Ramos (cell line): ENCODE data around the gene SMDT1.

Experiments used
- in situ Hi-C: fragments of 300-500 bp; cut with MboI; formaldehyde crosslinking; loops from one replicate; pipeline ENCODE4 v1.14.3; 2022; ENCODE audit warnings: low sequenced_read_pairs; ENCODE audit not compliant: unreplicated experiment

Gene SMDT1, protein sequence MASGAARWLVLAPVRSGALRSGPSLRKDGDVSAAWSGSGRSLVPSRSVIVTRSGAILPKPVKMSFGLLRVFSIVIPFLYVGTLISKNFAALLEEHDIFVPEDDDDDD

DNA sequence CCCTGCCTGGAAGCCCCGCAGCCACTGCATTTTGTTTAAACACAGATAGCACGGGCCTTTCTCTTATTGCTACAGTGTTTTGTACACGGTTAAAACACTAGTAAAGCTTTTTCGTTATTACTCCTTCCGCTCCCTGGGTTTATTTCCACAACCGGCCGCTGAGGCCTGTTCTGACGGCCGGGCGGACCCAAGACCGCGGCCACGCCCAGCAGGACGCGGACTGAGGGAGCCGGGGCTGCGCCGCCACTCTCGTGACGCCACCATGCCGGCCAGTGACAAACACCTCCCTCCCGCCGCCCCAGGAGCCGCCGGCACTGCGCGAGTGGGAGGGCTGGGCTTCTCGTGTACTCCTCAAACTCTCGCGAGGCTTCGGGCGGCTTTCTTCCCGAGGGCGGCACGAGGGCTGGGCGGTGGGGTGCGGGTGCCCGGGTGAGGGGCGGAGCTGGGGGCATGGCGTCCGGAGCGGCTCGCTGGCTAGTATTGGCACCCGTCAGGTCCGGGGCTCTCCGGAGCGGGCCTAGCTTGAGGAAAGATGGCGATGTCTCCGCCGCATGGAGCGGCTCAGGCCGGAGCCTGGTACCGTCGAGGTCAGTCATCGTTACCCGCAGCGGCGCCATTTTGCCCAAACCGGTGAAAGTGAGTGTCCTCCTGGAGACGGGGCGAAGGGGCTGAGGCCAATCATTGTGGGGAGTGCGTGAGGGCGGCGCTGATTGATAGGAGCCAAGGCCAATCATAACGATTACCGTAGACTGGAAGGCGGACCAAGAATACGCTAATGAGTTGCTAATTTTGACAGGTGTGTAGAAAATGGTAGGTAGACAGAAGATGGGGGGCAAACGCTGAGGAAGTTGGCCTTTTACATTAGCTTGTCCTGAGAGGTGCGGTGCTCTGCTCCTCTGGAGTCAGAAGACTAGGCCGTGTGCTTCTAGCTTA is at the start of gene SMDT1:
Gene SMDT1 (plus strand): TSS at position 382 of the 933 bp plus-strand sequence. CDS start 69 bp downstream, at position 451.
- in situ Hi-C loops: loop anchor here (25.0 kb wide), 1 partner anchor 267 kb away; the partner anchor contains the start of gene CCDC134

DNA sequence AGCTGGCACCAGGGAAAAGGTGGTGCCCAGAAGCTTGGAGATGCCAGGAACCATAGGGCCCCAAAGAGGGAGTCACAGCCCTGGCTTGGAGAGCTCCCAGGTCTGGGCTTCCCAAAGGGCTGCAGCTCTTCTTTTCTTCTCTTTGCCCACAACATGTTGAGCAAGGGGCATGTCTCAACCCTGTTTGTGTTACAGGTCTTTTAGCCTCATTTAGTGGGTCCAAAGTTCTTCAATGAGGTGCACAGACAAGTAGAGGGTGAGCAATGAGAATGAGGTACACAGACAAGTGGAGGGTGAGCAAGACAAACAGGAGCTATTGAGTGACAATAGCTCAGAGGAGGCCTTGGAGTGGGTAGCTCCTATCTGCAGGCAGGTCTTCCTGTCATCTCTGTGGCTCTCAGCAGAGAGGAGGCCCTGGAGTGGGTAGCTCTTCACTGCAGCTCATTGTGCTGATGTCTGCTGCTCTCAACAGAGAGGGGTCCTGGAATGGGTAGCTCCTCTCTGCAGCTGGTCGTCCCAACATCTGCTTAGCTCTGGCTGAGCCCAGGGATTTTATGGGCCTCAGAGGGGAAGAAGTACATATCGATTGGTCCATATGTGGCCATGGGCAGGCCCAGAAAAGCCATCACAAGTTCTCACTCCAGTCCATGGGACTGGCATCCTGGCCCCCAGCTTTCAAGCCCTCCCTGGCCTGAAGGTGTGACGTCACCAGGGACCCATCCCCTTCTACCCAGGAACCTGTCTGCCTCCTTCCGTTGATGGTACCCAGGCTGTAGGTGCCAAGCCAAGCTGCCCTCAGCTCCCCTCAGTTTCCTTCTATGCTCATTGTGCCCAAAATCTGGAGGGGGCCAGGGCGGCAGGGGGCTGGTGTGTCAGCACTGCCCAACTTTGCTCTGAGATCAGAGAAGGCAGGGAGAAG is 46.0 kb upstream of the SMDT1 start:
- in situ Hi-C loops: no loop called here

DNA sequence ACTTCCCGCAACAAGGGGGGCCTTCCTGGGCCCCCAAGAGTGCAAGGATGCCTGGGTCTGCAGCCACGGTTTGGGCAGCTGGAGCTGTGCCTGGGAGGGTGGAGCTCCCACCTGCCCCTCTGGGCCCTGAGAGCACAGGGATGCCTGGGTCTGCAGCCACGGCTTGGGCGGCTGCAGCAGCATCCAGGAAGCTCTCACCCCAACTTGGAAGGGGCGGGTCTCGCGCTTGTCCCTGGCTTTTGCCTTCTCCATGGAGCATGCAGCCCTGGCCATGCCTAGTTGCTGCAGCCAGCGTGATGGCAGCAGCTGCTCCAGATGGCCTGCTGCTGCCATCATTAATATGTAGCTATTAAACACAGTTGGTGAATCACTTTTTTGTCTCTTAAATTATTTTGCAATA is 44.2 kb upstream of the SMDT1 start:
- in situ Hi-C loops: no loop called here

DNA sequence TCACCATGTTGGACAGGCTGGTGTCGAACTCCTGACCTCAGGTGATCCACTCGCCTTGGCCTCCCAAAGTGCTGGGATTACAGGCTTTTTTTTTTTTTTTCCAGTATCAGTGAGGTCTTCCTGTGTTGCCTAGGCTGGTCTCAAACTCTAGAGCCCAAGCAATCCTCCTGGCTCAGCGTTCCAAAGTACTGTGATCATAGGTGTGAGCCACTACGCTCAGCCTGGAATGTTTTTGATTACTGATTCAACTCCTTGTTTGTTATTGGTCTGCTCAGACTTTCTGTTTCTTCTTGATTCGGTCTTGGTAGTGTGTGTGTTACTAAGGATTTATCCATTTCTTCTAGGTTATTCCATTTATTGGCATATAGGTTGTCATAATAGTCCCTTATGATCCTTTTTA is 40.2 kb upstream of the SMDT1 start:
- in situ Hi-C loops: no loop called here

DNA sequence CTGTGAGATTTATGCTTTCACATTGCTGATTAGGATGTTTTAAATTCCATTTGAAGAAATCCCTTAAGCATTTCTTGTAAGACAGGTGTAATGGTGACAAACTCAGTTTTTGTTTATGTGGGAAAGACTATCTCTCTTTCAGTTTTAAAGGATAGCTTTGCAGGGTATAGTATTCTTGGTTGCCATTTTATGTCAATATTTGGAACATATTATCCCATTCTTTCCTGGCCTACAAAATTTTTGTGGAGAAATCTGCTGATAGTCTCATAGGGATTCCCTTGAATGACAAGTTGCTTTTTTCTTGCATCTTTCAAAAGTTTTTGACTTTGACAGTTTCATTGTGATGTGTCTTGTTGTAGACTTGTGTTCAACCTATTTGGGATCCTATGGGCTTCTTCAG is 37.7 kb upstream of the SMDT1 start:
- in situ Hi-C loops: no loop called here

DNA sequence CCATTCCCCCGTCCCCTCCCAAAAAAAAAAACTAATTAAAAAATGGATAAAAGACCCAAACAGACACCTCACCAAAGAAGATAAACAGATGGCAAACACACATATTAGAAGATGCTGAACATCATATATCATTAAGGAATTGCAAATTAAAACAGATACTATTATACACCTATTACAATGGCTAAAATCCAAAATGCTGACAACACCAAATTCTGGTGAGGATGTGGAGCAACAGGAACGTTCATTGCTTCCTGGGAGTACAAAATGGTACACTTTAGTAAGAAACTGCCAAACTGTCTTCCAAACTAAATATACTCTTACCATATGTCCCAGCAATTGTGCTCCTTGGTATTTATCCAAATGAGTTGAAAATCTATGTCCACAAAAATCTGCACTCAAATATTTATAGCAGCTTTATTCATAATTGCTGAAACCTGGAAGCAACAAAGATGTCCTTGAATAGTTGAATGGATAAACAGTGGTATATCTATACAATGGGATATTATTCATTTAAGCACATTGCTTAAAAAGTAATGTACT is 28.8 kb upstream of the SMDT1 start:
- in situ Hi-C loops: no loop called here

DNA sequence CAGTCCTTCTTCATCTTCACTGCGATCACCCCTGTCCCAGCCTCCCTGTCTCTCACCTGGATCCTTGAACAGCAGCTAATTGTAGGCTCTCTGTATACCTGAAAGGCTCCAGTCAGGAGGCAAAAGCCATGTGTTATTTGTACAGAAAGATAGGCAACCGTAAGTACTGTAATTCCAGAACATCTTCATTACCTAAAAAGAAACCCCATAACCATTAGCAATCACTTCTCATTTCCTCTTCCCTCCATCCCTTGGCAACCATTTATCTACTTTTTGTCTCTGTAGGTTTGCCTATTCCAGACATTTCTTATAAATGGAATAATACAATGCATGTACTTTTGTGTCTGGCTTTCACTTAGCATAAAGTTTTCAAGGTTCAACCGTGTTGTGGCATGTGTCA is 26.7 kb upstream of the SMDT1 start:
- in situ Hi-C loops: no loop called here

DNA sequence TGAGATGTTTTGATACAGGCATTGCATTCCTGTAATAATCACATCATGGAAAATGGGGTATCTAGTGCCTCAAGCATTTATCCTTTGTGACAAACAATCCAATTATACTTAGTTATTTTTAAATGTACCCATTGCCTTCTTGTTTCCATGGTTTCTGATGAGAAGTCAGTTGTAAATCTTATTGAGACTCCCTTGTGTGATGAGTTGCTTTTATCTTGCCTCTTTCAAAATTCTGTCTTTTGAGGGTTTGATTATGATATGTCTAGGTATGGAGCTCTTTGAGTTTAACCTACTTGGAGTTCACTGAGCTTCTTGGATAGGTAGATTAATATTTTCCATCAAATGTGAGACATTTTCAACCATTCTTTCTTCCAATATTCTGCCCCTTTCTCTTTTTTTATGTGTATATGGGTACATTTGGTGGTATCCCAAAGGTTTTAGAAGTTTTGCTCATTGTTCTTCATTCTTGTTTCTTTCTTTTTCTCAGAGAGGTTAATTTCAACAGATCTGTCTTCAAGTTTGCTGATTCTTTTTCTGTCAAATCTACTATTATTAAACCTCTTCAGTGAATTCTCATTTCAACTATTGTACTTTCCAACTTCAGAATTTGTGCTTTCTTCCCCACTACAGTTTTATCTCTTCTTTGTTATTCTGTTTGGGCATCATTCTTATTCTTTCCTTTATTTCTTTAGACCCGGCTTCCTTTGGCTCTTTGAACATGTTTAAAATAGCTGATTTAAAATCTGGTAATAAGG is 22.6 kb upstream of the SMDT1 start:
- in situ Hi-C loops: no loop called here

DNA sequence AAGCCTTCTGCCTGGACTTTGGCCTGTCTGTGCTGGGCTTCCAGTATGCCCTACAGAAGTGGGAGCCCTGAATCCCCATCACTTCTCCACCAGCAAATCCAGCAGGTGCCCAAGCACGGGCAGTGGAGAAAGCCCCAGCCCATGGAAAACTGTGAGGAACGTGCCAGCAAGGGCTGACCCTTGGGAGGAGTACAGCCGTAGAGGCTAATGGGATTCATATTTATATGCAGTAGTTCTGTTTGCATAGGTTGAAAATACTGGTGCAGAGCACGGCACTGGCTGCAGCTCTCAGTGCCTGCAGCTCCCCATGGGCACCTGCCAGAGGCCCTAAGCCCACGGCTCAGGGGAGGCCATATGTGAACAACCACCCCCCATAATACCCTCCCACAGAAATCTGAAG is 19.0 kb upstream of the SMDT1 start:
- in situ Hi-C loops: no loop called here

DNA sequence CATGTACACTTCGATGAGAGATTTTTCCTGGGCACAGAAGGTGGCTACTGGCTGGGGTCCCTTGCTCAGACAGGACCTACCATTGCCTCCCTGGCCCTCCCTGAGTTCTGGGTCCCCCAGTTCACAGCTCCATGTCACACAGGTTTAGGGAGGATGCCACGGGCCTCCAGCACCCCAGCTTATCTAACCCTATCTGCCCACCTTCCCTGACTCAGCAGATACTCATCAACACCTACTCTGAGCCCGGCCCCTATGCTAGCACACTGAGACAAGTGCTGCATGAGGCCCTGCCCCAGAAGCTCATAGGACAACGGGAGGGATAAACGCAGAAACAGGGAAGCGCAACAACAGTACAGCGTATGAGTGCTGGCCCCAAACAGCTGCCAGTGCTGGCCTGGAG is 18.5 kb upstream of the SMDT1 start:
- in situ Hi-C loops: no loop called here

DNA sequence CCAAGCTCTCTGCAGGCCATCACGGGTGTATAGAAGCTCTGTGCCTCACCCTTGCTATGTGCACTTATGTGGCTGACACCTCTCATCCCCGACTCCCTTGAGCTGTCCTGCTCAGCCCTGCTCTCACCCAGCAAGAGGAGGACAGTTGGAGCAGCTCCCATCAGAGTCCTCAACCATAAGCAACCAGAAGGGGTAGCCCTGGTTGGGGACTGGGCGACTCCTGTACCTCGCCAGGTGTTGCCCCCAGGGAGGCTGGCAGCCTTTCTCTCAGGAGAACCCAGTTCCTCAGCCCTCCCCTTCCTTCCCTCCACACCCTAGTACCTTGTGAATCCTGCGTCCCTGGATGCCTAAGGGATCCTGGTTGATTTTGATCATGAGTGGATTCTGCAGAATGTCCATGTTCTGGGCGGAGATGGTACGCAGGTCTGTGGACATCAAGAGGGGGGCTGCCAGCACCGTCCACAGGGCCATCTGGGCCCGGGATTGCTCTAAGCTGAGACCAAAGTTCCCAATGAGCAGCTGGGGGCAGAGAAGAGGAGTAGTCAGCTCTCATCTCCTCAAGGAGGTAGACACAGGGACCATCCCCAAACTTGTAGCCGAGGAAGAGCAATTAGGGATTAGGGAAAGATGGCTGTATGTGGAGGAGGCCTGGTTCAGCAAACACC is 16.9 kb upstream of the SMDT1 start:
- in situ Hi-C loops: no loop called here

DNA sequence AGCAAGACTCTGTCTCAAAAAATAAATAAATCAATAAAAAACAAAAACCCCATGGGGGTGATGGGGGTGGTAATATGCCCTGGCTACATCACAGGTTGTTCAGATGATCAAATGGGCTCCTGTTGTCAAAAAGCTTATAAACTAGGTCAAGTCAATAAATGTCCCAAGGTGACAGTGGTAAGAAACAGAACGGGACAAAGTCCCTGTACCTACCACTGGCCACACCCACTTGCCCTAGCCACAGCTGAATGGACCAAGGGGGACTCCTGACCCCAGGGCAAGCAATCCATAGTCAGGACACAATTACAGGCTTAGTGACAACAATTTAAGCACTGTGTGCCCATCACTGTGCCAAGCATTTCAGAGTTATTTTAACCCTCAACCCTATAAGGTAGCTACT is 14.9 kb upstream of the SMDT1 start:
- in situ Hi-C loops: no loop called here

DNA sequence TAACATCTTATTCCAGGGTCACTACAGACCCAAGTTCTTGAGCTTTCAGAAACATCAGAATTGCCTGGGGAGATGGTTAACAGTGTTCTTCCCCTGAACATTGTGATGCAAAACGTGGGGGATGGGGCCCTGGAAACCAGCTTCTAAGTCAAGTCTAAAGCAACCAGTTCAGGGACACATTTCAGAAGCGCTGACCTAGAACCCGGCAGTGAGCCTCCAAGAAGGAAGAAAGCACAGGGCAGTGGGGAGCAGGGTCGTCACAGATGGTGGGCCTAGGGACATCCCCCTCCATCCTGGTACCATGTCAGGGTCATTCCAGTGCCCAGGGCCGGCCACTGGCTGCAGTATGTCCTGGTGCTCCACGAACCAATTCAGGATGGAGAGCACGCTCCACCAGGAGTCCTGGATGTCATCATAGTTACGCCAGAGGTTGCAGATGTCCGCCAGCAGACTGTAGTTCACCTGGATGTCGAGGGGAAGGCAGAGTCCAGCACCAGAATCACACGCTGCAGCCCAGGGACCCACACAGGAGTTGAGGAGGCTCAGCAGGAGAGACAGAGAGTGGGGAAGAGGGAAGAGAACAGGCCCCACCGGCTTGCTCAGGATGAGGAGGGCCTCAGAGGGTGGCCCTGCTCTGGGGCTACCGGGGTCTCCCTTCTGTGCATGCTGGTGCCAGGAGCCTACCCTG is 13.9 kb upstream of the SMDT1 start:
- in situ Hi-C loops: no loop called here

DNA sequence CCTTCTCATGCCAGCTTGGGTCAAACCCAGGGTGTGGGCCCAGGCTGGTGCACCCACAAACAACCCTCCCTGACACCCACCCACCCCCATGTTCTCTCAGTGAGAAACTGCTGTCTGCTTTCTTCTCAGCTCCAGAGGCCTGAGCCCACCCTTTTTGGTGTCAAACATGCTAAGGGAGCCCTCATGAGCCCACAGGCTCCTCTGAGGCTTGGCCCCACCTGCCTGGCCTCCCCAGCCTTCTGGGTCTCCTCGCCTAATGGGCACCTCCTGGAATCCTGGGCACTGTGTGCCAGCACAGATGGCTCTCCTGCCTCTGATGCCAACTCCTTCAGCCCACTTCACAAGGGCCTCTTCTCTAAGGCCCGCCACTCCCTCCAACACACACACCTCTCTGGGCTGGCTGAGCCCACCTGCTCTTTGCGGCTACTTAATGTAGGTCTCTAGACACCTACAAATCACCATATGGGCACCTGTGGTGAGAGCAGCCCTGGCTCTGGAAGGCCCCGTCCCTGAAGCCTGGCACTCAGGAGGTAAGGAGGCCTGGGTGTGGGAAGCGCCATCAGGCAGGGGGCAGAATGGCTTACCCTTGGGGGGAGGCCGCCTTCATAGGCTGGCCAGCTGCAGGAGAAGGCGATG is 13.3 kb upstream of the SMDT1 start:
- in situ Hi-C loops: no loop called here

DNA sequence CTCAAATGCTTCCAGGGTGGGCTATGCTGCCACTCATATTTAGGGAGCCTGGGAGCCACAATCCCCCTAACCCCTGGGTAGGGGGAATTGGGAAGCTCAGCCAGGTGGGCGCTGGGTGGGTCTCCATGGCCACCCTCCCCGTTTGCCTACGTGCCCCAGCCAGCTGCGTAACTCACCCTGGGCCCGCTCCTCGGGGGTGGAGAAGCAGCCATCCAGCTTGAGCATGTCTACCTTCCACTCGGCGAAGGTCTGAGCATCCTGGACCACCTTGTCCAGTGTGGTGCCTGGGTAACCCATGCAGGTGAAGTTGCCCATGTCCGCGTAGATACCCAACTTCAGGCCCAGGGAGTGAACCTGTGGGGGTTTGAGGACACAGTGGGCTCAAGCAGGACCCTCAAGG is 12.6 kb upstream of the SMDT1 start:
- in situ Hi-C loops: no loop called here

DNA sequence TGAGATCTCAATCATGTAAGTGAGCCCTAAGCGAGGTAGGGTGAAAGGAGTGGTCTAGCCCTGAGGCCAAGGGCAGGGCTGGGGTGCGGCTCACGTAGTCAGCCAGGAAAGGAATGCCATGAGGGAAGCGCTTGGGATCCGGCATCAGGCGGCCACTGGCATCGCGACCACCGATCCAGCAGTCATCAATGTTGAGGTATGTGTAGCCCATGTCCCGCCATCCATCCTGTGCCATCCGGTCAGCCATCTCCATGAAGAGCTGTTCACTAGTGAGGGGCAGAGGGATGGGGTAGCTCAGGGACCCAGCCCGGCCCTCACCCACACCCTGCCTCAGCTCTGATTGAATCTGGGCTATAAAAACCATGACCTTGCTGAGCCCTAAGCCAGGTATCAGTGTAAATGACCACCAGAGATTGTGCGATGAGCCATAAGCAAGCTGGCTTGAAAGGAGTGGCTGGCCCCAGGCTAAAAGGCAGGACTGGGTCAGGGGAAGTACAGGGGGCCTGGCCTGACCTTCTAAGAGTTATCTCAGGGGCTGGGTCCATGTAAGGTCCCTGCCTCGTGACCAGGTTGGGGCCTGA is 11.7 kb upstream of the SMDT1 start:
- in situ Hi-C loops: no loop called here

DNA sequence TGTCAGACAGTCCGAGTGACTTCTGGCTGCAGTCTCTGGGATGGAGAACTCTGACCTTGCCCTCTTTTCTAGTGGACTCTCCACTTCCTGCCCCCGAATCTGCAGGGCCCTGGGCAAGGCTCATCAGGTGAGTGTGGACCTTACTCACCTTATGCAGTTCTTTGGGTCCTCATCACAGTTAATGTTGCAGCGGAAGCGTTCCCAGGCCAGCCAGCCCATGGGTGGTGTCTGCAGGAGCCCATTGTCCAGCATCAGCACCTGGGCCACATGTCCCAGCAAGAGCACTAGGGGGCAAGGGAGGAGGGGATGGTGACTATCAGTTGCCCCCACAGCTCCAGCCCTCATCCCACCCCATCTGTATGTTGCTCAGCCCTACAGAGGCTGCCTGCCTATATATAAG is 11.2 kb upstream of the SMDT1 start:
- in situ Hi-C loops: no loop called here
